Tibial artery (tissue), 4 donors: ENCODE data around the gene VPS37C.

Source experiments
- DNase-seq, 2 donors: peaks; one replicate each; pipeline ENCODE4 v3.0.0-alpha.2; 2019
- H3K27ac ChIP-seq, 2 donors: fragments of 200-600 bp; sonication (generic) in 1 of 2; 1 replicate in 1 of 2; 2 replicates in 1 of 2; pipeline ENCODE4 v1.5.1; 2018 to 2019; ENCODE audit warnings: mild to moderate bottlenecking in 1 of 2
- H3K27me3 ChIP-seq, 2 donors: fragments of 200-600 bp; sonication (generic) in 1 of 2; one replicate each; pipeline versions ENCODE4 v1.5.1 to v1.6.0; 2016 to 2019
- H3K36me3 ChIP-seq, 3 donors: fragments of 200-600 bp; sonication (generic) in 2 of 3; one replicate each; pipeline ENCODE4 v1.5.1; 2016 to 2019; ENCODE audit warnings: mild to moderate bottlenecking in 2 of 3
- H3K4me1 ChIP-seq, 4 donors: fragments of 200-600 bp; sonication (generic) in 2 of 4; 1 replicate in 3 of 4; 2 replicates in 1 of 4; pipeline ENCODE4 v1.5.1; 2016 to 2019
- H3K4me3 ChIP-seq, 2 donors: fragments of 200-600 bp; sonication (generic) in 1 of 2; 1 replicate in 1 of 2; 2 replicates in 1 of 2; pipeline ENCODE4 v1.5.1; 2018 to 2019; ENCODE audit warnings: mild to moderate bottlenecking in 2 of 2
- H3K9me3 ChIP-seq, 3 donors: fragments of 200-600 bp; sonication (generic) in 1 of 3; one replicate each; pipeline ENCODE4 v1.5.1; 2016 to 2019
- CTCF ChIP-seq, 2 experiments: fragments of 200-600 bp in 1 of 2; fragments of 450-650 bp in 1 of 2; IDR thresholded peaks; one replicate each; pipeline ENCODE4 v1.5.1; 2017 to 2019; ENCODE audit warnings: antibody characterized with exemption in 2 of 2, mild to moderate bottlenecking in 1 of 2, moderate library complexity in 1 of 2
- intact Hi-C: fragments of 100-400 bp; cut with DNase I; formaldehyde crosslinking; loops from one replicate; pipeline ENCODE4 v1.15.0; 2023; ENCODE audit warnings: low total_unique reads

The VPS37C gene

GRCh38 chr11:61127991-61128390 lies 33.2 kb downstream of the VPS37C start:
- Histone ChIP-seq H3K27me3 (no peaks in the 10 kb centered on the region), H3K36me3 (peaks cover 0 to 32% (median 18%) of the 10 kb centered on the region in 3 donors), H3K4me1 (peaks cover 0 to 21% (median 13%) of the 10 kb centered on the region in 4 donors), H3K4me3 (no peak overlapping the region), H3K27ac (no peak overlapping the region), H3K9me3 (no peaks in the 10 kb centered on the region)
- intact Hi-C loops, result loop anchor here (5.0 to 10.0 kb wide), 2 partner anchors 59 to 203 kb away; partner anchors contain the start of gene TMEM132A
- no peak for TF ChIP-seq CTCF (IDR thresholded peaks at IDR 0.05)
- DNase-seq, result no peak

GRCh38 chr11:61126256-61126655 lies 35.0 kb downstream of the VPS37C start:
- Histone ChIP-seq H3K9me3 (no peaks in the 10 kb centered on the region), H3K27me3 (no peaks in the 10 kb centered on the region), H3K4me3 (no peak overlapping the region), H3K4me1 (peaks cover 0 to 21% (median 13%) of the 10 kb centered on the region in 4 donors), H3K36me3 (peaks cover 0 to 15% (median 2%) of the 10 kb centered on the region in 3 donors), H3K27ac (no peak overlapping the region)
- TF ChIP-seq CTCF (IDR thresholded peaks at IDR 0.05), result no peak
- intact Hi-C loops, result loop anchor here (5.0 to 10.0 kb wide), 2 partner anchors 61 to 201 kb away; partner anchors contain the start of gene TMEM132A
- no peak for DNase-seq

GRCh38 chr11:61125310-61125684 lies 35.9 kb downstream of the VPS37C start:
- TF ChIP-seq CTCF (IDR thresholded peaks at IDR 0.05), result no peak
- H3K4me3 ChIP-seq, result no peak overlapping the region
- no peak overlapping the region for H3K27ac ChIP-seq
- H3K27me3 ChIP-seq, result no peaks in the 10 kb centered on the region
- DNase-seq, result no peak
- intact Hi-C loops, result loop anchor here (5.0 to 10.0 kb wide), 2 partner anchors 62 to 200 kb away; partner anchors contain the start of gene TMEM132A
- peaks cover 0 to 12% (median 0%) of the 10 kb centered on the region in 3 donors for H3K36me3 ChIP-seq
- H3K4me1 ChIP-seq, result peaks cover 0 to 23% (median 13%) of the 10 kb centered on the region in 4 donors
- H3K9me3 ChIP-seq, result no peaks in the 10 kb centered on the region

GRCh38 chr11:61124574-61125309 lies 36.5 kb downstream of the VPS37C start:
- no peak overlapping the region for H3K27ac ChIP-seq
- no peak for DNase-seq
- H3K36me3 ChIP-seq, result peaks cover 0 to 12% (median 0%) of the 10 kb centered on the region in 3 donors
- no peak for TF ChIP-seq CTCF (IDR thresholded peaks at IDR 0.05)
- H3K27me3 ChIP-seq, result no peaks in the 10 kb centered on the region
- intact Hi-C loops, result loop anchor here (5.0 to 10.0 kb wide), 2 partner anchors 63 to 200 kb away; partner anchors contain the start of gene TMEM132A
- no peak overlapping the region for H3K4me3 ChIP-seq
- H3K9me3 ChIP-seq, result no peaks in the 10 kb centered on the region
- H3K4me1 ChIP-seq, result peaks cover 0 to 18% (median 11%) of the 10 kb centered on the region in 4 donors

- peaks cover 0 to 18% (median 8%) of the 10 kb centered on the region in 4 donors for H3K4me1 ChIP-seq
- no peak overlapping the region for H3K4me3 ChIP-seq
- DNase-seq, result no peak
- no peaks in the 10 kb centered on the region for H3K9me3 ChIP-seq
- TF ChIP-seq CTCF (IDR thresholded peaks at IDR 0.05), result no peak
- no peaks in the 10 kb centered on the region for H3K27me3 ChIP-seq
- no peak overlapping the region for H3K27ac ChIP-seq
- intact Hi-C loops, result loop anchor here (10.0 kb wide), 1 partner anchor 199 kb away; the partner anchor contains the start of gene TMEM132A
- peaks cover 0 to 11% (median 0%) of the 10 kb centered on the region in 3 donors for H3K36me3 ChIP-seq
These were observed 37.3 kb downstream of the VPS37C start for GRCh38 chr11:61123775-61124571.
